ENCODE measurements around the gene MUSK.
A peak's percentile ranks its signal among the peaks of the same experiment; 100 is the strongest.
"Not testable (repeated sequence)": the region's sequence is repeated elsewhere in the genome, so short reads cannot be mapped to it uniquely, and the experiment has no call there.

MUSK gene

GRCh38 chr9:110812886-110813285 is 144.3 kb downstream of the MUSK start:
- DNase-seq, result no peak

GRCh38 chr9:110814159-110814558 is 145.6 kb downstream of the MUSK start:
- DNase-seq, result no peak

- peak; percentile 30 to 60 (median 44) for DNase-seq
These were observed 146.8 kb downstream of the MUSK start for GRCh38 chr9:110815361-110815760.

- peak in 1 of 4 experiments; percentile 4 for DNase-seq
These were observed 151.8 kb downstream of the MUSK start for GRCh38 chr9:110820381-110820780.

- no peak for DNase-seq
These were observed 152.5 kb downstream of the MUSK start for GRCh38 chr9:110821064-110821463.

- DNase-seq, result not testable (repeated sequence)
These were observed 156.5 kb downstream of the MUSK start for GRCh38 chr9:110825129-110825528.

- DNase-seq, result no peak
These were observed 157.4 kb downstream of the MUSK start for GRCh38 chr9:110825950-110826349.

GRCh38 chr9:110826400-110826799 is 157.8 kb downstream of the MUSK start:
- DNase-seq, result not testable (repeated sequence)

GRCh38 chr9:110828264-110828663 is 159.7 kb downstream of the MUSK start:
- DNase-seq, result peak in 1 of 4 experiments; percentile 3

GRCh38 chr9:110830495-110830894 is 161.9 kb downstream of the MUSK start:
- no peak for DNase-seq

GRCh38 chr9:110832926-110833325 is 164.3 kb downstream of the MUSK start:
- no peak for DNase-seq

- no peak for DNase-seq
These were observed 166.8 kb downstream of the MUSK start for GRCh38 chr9:110835404-110835803.

- no peak for DNase-seq
These were observed 167.3 kb downstream of the MUSK start for GRCh38 chr9:110835859-110836271.

GRCh38 chr9:110837401-110838005 is 168.9 kb downstream of the MUSK start:
- DNase-seq, result no peak

GRCh38 chr9:110842169-110842568 is 173.6 kb downstream of the MUSK start:
- DNase-seq, result no peak

GRCh38 chr9:110842986-110843385 is 174.4 kb downstream of the MUSK start:
- DNase-seq, result no peak

GRCh38 chr9:110844121-110844520 is 175.5 kb downstream of the MUSK start:
- no peak for DNase-seq

- no peak for DNase-seq
These were observed 177.6 kb downstream of the MUSK start for GRCh38 chr9:110846215-110846614.

GRCh38 chr9:110847671-110848070 is 179.1 kb downstream of the MUSK start:
- peak in 3 of 4 experiments; percentile 5 to 47 (median 44) for DNase-seq

- no peak for DNase-seq
These were observed 182.0 kb downstream of the MUSK start for GRCh38 chr9:110850401-110851135.
